Spleen (tissue), 11 donors: ENCODE measurements around the gene CCNL2. TPM values are rescaled to one million over a fixed set of nuclear protein-coding genes. Genes with fewer than 3 reads are reported as not detected.

Experiments
- DNase-seq: peaks from one replicate; pipeline ENCODE4 v3.0.0-alpha.2; 2020
- H3K27ac ChIP-seq, 8 donors: fragments of 200-600 bp; sonication (generic) in 7 of 8; 1 replicate in 4 of 8; 2 replicates in 4 of 8; pipeline versions ENCODE4 v1.5.0 to v1.8.0; 2016 to 2021; ENCODE audit warnings: inconsistent platforms in 4 of 8, mild to moderate bottlenecking in 4 of 8, moderate library complexity in 1 of 8
- H3K27me3 ChIP-seq, 7 donors: fragments of 200-600 bp; sonication (generic) in 6 of 7; replicated peaks in 1 of 7; 1 replicate in 4 of 7; 2 replicates in 3 of 7; pipeline versions ENCODE4 v1.5.0 to v1.8.0; 2016 to 2021; ENCODE audit warnings: inconsistent platforms in 3 of 7, mild to moderate bottlenecking in 1 of 7
- H3K36me3 ChIP-seq, 6 donors: fragments of 200-600 bp; sonication (generic) in 5 of 6; 1 replicate in 4 of 6; 2 replicates in 2 of 6; pipeline versions ENCODE4 v1.5.0 to v1.8.0; 2016 to 2021; ENCODE audit warnings: inconsistent platforms in 2 of 6
- H3K4me1 ChIP-seq, 6 donors: fragments of 200-600 bp; sonication (generic) in 5 of 6; 1 replicate in 3 of 6; 2 replicates in 3 of 6; pipeline versions ENCODE4 v1.5.0 to v1.8.0; 2016 to 2021; ENCODE audit warnings: inconsistent platforms in 3 of 6
- H3K4me3 ChIP-seq, 8 donors: fragments of 200-600 bp; sonication (generic) in 7 of 8; 1 replicate in 4 of 8; 2 replicates in 4 of 8; pipeline versions ENCODE4 v1.5.0 to v1.8.0; 2016 to 2021; ENCODE audit warnings: inconsistent platforms in 4 of 8, mild to moderate bottlenecking in 4 of 8, moderate library complexity in 2 of 8
- H3K9me3 ChIP-seq, 8 donors: fragments of 200-600 bp; sonication (generic) in 7 of 8; 1 replicate in 4 of 8; 2 replicates in 4 of 8; pipeline versions ENCODE4 v1.5.0 to v1.8.0; 2016 to 2021; ENCODE audit warnings: inconsistent platforms in 4 of 8
- CTCF ChIP-seq, 11 experiments: fragments of 200-600 bp in 7 of 11; fragments of 450-650 bp in 4 of 11; sonication (generic) in 4 of 11; IDR thresholded peaks in 8 of 11; conservative IDR thresholded peaks in 3 of 11; 1 replicate in 7 of 11; 2 replicates in 4 of 11; pipeline versions ENCODE4 v1.4.0 to v1.8.0; 2016 to 2021; ENCODE audit warnings: antibody characterized with exemption in 11 of 11, inconsistent platforms in 4 of 11, mild to moderate bottlenecking in 1 of 11
- POLR2A ChIP-seq, 3 donors: fragments of 450-650 bp; IDR thresholded peaks; one replicate each; pipeline ENCODE4 v1.5.1; 2017; ENCODE audit warnings: antibody characterized with exemption in 3 of 3, mild to moderate bottlenecking in 1 of 3
- POLR2AphosphoS5 ChIP-seq, 3 donors: sonication (generic); formaldehyde crosslinking; IDR thresholded peaks; one replicate each; pipeline ENCODE4 v1.5.1; 2017; ENCODE audit warnings: antibody characterized with exemption in 3 of 3
- WGBS, 5 donors: extraction: QIAGEN DNeasy Blood & Tissue Kit in 3 of 5; methylation state at CpG; one replicate each; pipeline versions ENCODE4 v1.1.5 to v1.1.7; 2013 to 2018; 5-methylcytosine and 5-hydroxymethylcytosine counted together
- intact Hi-C: fragments of 100-400 bp; cut with DNase I; formaldehyde crosslinking; loops from one replicate; pipeline ENCODE4 v1.15.0; 2023; ENCODE audit warnings: low total_unique reads
- polyA plus RNA-seq, 3 donors: library from polyadenylated mRNA; stranded (reverse); fragments of 200-250 nt; gene quantifications; one replicate each; pipeline ENCODE4 v1.2.1, GENCODE V29; 2013
- total RNA-seq, 7 donors: library from RNA; depleted of rRNA in 3 of 7; stranded (reverse); fragments of >200 nt in 3 of 7; fragmentation: NEBNext Ultra II Directional in 4 of 7; extraction: Animal tissue kit (Norgen Biotek cat#: 25700) in 4 of 7; gene quantifications; one replicate each; pipeline versions ENCODE4 v1.1.0 to v1.2.1, GENCODE V29; 2016 to 2021
- donor health status: healthy with polysubstance abuse.
- donor health status: DM: no; HTN: no; CAD: no; lungs with moderate emphysema.
- donor health status: DM: no; HTN: no; CAD: no.
- donor health status: Bipolar disorder and iron deficiency.
- donor health status: healthy.
- donor health status: DM: no; HTN: no; CAD: no.
- donor health status: DM: yes; HTN: yes; CAD: no.

CCNL2 gene
- total and polyA plus RNA-seq, 10 donors: 111 to 299 (median 204) TPM

GRCh38 chr1:1437904-1438376, 38.8 kb upstream of the CCNL2 start:
- Histone ChIP-seq H3K27me3 (peaks cover 0 to 81% (median 46%) of the 10 kb centered on the region in 7 donors), H3K36me3 (no peaks in the 10 kb centered on the region), H3K27ac (no peak overlapping the region), H3K4me3 (no peak overlapping the region), H3K4me1 (peaks cover 38 to 64% (median 51%) of the 10 kb centered on the region in 6 donors), H3K9me3 (no peaks in the 10 kb centered on the region)
- no peak for TF ChIP-seq POLR2AphosphoS5 (IDR thresholded peaks at IDR 0.05)
- no peak for TF ChIP-seq CTCF (IDR thresholded peaks at IDR 0.05 in 8 of 11, conservative IDR thresholded peaks at IDR 0.05 in 3 of 11)
- no peak for TF ChIP-seq POLR2A (IDR thresholded peaks at IDR 0.05)
- intact Hi-C loops: no loop called here
- DNase-seq: no peak
- 61 to 76% (median 65%) methylated on average over 3 to 11 of the region's 11 CpGs for WGBS, 5 donors

GRCh38 chr1:1437033-1437903, 38.1 kb upstream of the CCNL2 start:
- H3K4me3 ChIP-seq: no peak overlapping the region
- peaks cover 42 to 71% (median 57%) of the 10 kb centered on the region in 6 donors for H3K4me1 ChIP-seq
- WGBS, 5 donors: 82 to 89% (median 86%) methylated on average over 19 to 31 of the region's 31 CpGs
- no peak for TF ChIP-seq CTCF (IDR thresholded peaks at IDR 0.05 in 8 of 11, conservative IDR thresholded peaks at IDR 0.05 in 3 of 11)
- no peak for TF ChIP-seq POLR2A (IDR thresholded peaks at IDR 0.05)
- TF ChIP-seq POLR2AphosphoS5 (IDR thresholded peaks at IDR 0.05): no peak
- DNase-seq: peak; percentile 67
- H3K36me3 ChIP-seq: no peaks in the 10 kb centered on the region
- H3K27ac ChIP-seq: no peak overlapping the region
- intact Hi-C loops: no loop called here
- H3K27me3 ChIP-seq: peaks cover 0 to 88% (median 46%) of the 10 kb centered on the region in 7 donors
- no peaks in the 10 kb centered on the region for H3K9me3 ChIP-seq

- WGBS, 5 donors: 89 to 96% (median 92%) methylated on average over 7 of the region's 7 CpGs
- DNase-seq: no peak
- H3K36me3 ChIP-seq: no peaks in the 10 kb centered on the region
- H3K27me3 ChIP-seq: peaks cover 0 to 94% (median 46%) of the 10 kb centered on the region in 7 donors
- no peak overlapping the region for H3K27ac ChIP-seq
- intact Hi-C loops: no loop called here
- TF ChIP-seq CTCF (IDR thresholded peaks at IDR 0.05 in 8 of 11, conservative IDR thresholded peaks at IDR 0.05 in 3 of 11) (no peak), POLR2A (IDR thresholded peaks at IDR 0.05) (no peak), POLR2AphosphoS5 (IDR thresholded peaks at IDR 0.05) (no peak)
- peak overlapping the region in 3 of 8 donors; percentile 37 to 71 (median 42) for H3K4me3 ChIP-seq
- no peaks in the 10 kb centered on the region for H3K9me3 ChIP-seq
- H3K4me1 ChIP-seq: peaks cover 42 to 77% (median 61%) of the 10 kb centered on the region in 6 donors
Observed at GRCh38 chr1:1436630-1437032, 37.5 kb upstream of the CCNL2 start.
